DMS114 treated with DMSO at 0.1 percent for 48 hours (cell line): ENCODE measurements around the gene HYDIN.

Experiments
- DNase-seq: peaks from one replicate; lab custom pipeline; 2025; ENCODE audit not compliant: unreplicated experiment; lab: John Stamatoyannopoulos, UW

Gene HYDIN

DNA sequence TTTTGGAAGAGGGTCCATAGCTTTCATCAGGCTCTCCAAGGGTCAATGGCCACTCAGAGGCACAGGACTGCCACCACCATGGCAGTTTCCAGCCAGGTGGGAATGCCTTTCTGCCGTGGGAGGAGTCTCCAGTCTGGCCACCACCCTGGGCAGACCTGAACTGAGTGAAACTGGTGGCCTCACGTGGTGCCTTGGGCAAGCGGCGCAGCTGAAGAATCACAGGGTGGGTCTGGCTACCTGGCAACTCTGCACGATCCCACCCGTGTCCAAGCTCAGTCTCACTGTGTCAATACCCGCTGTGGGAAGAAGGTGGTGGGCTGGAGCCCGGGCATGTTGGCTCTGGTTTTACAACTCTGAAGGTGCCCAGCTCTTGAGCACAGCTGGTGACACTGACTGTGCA is 461.4 kb downstream of the HYDIN start:
- no peak for DNase-seq

DNA sequence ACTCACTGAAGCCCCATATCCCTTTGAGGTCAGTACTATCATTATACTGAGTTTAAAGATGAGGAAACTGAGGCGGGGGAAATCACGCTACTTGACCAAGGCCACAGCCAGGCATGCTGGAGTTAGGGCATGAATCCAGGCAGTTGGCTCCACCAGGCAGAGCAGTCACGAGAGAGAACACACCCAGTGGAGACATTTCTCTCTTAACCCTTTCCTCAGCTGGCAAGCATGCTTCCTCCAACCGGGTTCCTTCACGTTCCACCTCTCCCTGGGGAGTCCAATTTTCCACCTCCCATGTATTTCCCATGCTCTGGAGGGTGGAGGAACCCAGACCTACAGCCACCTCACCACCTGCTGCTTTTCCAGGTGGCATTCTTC is 462.3 kb downstream of the HYDIN start:
- DNase-seq, result no peak

DNA sequence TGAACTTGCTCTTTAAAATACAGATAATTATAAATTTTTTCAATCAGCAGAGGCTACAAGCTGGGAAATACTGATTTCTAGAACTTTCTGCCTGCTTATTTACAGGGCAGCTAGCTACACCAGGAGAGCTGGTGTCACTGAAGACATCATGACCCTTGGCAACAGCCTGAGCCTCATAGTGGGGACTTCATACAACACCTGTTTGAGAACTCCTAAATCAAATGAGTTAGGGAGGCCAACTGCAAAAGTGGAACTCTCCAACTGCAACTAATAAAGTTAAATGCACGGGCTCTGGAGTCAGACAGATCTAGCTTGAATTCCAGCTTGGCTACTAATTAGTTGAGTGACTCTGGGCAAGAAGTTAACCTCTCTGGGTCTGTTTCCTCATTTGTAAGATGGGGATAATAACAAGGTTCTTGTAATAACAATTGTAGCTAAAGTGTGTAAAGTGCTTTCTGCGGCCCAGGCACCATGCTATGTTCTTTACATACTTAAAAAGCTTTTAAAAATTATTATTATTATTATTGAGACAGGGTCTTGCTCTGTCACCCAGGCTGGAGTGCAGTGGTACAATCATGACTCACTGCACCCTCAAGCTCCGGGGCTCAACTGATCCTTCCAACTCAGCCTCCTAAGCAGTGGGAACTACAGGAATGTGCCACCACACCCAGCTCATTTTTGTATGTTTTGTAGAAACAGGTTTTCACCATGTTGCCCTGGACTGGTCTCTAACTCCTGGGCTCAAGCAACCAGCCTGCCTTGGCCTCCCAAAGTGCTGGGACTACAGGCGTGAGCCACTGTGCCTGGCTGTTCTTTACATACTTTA is 462.9 kb downstream of the HYDIN start:
- no peak for DNase-seq

DNA sequence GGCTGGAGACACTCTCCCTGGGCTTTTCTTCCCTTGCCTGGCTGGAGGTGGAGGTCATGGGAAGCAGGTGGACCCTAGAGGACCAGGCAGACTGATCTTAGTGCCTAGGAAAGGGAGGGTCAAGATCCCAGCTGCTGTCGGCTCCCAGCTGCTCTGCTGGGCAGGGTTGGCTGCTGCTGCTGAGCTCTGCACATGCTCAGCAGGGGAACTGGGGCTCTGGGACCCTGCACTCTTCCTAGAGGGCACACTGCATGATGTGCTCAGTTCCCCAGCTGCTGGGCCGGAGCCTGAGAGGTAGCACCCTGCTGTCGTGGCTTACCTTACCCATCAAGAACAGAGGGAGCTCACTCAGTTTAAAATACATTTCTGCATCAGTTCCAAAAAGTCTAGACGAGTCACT is 463.9 kb downstream of the HYDIN start:
- DNase-seq, result no peak

DNA sequence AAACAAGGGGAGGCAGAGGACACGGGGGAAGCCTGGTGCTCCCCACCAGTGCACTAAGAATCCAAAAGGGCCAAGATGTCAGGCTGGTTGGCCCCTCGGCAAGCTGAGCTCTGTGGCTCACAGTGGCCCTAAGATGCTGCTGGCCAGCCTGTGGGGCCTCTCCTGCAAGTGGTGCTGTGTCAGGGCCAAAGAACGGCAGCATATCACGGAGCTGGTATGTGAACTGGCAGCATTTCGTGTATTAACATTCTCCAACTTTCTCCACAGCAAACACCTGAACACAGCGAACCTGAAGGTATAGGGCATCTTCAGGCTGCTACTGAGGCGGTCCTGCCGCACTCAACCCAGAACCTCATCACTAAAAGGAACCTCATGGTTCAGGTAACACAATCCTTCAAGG is 464.3 kb downstream of the HYDIN start:
- no peak for DNase-seq

DNA sequence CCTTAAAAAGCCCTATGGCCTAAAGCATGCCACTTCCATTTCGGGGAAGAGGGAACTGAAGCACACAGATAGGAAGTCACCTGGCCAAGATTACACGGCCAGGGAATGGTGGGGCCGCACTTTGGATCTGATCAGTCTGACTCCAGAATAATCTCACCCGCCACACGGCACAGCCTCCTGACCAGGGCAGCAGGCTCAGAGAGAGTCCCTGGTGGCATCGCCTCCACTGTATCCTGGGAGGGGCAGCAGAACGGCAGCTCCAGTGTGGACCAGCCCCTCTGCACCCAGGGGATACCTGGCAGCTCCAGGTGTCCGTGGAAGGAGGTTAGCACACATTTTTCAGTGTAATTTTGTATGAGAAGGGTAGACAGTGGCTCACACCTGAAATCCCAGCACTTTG is 465.0 kb downstream of the HYDIN start:
- DNase-seq, result no peak

DNA sequence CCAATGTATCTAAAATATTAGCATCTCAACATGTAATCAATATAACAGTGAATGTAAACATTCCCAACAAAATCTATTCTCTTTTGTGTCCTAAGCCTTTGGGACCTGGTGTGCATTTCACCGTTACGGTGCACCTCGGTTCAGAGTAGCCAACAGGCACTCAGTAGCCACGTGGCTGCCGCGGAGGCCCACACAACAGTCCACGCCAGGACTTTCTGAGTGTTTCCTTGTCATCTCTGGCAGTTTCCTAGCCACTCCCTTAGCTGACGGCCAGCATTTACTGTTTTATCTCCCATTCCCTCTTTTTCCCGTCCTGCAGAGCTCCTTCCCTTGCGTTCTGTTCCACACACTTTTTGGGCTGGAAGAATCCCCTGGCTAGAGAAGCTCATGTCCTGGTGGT is 465.9 kb downstream of the HYDIN start:
- DNase-seq, result no peak

DNA sequence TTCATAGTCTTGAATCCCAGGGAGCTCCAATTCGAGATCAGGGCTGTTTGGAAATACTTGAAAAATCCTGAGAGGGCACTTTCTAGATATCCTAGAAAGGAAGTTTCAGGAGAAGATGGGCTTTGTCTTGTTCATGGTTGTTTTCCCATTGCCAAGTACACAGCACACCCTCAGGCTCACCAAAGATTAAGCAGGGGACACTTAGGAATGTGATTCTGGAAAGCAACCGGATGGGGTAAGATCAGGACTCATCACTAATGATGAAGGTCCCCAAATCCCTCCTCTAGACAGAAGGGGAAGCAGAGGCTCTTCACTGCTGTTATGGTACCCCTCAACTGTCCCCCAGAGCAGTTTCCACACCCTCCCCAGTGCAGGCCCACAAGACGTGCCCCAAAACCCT is 470.3 kb downstream of the HYDIN start:
- DNase-seq, result no peak

DNA sequence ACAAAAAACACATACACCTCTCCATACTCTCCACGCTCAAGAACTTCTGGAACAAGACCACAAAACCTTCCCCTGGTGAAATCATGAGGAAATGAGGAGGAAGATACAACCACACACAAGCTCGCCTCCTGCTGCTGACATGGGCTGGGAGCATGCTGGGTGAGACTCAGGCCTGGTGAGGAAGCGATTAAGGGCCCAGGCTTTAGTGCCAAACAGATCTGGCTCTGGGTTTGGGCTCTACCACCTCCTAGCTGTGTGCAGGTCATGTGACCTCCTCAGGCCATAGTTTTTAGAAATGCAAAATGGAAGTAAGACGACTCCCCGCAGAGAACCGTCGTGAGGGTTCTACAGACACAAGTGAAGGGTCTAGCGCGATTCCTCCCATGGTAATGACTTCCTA is 470.9 kb downstream of the HYDIN start:
- DNase-seq, result no peak

DNA sequence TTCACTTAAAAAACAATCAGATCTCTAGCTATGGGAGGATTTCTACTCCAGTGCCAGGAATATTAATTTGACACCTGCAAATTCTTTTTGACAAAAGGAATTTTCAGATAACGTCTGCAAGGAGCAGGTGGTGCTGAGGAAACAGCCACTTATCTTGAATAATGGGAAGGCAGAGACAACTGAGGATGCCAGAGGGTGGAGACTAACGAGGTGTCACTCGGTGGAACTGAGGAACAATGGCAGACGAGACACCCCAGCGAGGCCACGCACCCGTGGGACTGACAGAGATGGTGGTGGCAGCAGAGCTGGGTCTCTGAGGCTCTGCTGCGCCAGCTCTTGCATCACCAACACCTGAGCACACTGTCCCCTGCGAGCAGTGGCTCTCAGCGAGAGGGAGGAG is 471.7 kb downstream of the HYDIN start:
- DNase-seq, result no peak
